ENCODE data around the gene UBXN10. TPM values are rescaled to one million over a fixed set of nuclear protein-coding genes. Genes with fewer than 3 reads are reported as not detected.

Gene UBXN10
- total RNA-seq, 2 experiments from 2014 or later = 0.27 to 0.33 TPM

DNA sequence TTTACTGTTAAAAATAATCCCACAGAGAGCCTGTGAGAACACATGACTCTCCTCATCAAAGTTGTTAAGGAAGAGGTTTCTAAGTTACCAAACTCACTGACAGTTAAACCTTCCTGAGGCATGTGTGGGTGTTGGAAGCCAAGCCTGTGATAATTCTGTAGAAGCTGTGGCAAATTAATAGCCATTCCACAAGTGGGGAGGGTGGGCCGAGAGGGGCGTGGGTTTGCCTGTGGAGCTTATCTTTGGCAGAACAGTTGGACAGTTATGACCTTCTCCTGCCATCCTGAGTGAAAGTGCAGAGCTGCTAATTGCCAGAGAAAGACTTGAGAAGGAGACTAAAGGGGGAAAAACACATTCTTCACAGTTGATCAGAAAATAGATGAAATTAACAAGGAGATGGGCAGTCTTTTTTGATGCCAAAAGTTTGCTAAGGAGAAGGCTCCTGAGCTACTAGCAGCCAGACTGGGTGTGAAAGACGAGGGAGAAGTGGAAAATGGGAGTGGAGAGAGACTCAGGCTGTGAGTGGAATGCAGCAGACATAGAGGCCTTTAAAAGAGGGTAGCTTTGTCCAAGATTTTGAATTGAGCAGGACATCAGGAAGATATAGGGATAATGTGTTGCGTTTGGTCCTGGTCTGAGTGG is 2.0 kb downstream of the UBXN10 start:
- intact Hi-C loops (cut with micrococcal nuclease) = loop anchor here (1.0 to 10.0 kb wide), 5 partner anchors 17 to 1107 kb away; partner anchors contain the start of genes ECE1 and TMCO4

DNA sequence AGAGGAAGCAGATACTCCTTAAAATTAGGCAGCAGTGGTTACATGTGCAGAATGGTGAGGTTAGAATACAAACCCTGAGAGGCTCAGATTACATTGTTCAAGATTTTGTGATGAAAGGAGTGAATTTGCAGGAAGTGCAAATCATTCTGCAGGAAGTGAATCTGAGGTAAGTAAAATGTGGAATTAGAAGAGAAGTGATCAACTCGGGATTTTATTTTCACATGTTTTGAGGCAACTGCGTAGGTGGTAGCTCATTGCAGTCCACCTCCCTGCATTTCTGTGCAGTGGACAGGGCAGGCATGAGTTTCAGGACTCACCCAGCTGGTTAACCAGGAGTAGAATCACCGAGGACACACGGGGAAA is 2.5 kb downstream of the UBXN10 start:
- intact Hi-C loops (cut with micrococcal nuclease) = loop anchor here (5.0 to 10.0 kb wide), 4 partner anchors 391 to 1106 kb away; partner anchors contain the start of genes ECE1 and TMCO4

More for the DNA sequence above, 2.0 kb downstream of the UBXN10 start:
- Mint-ChIP-seq H3K36me3 (ENCODE audit: low read depth) (peaks cover 2% of the 10 kb centered on the region), H3K9me3 (no peaks in the 10 kb centered on the region), H3K4me1 (ENCODE audit: low read depth) (peaks cover 41% of the 10 kb centered on the region), H3K27me3 (ENCODE audit: low read depth) (no peaks in the 10 kb centered on the region), H3K4me3 (no peak overlapping the region), H3K27ac (no peak overlapping the region)
- no peak for DNase-seq
- CTCF ChIA-PET = interaction anchor here (0.5 to 2.3 kb wide), 6 partner anchors 8 to 1588 kb away, joined by 3 to 9 read pairs (median 5); no protein-coding TSS in a partner anchor

GRCh38 chr1:20189664-20190063 is 3.8 kb downstream of the UBXN10 start:
- Mint-ChIP-seq H3K27me3 (ENCODE audit: low read depth) (no peaks in the 10 kb centered on the region), H3K36me3 (ENCODE audit: low read depth) (no peaks in the 10 kb centered on the region), H3K9me3 (no peaks in the 10 kb centered on the region), H3K4me1 (ENCODE audit: low read depth) (peaks cover 37% of the 10 kb centered on the region), H3K4me3 (no peak overlapping the region), H3K27ac (no peak overlapping the region)
- CTCF ChIA-PET = interaction anchor here (1.4 kb wide), 1 partner anchor 23 kb away, joined by 9 read pairs; no protein-coding TSS in a partner anchor
- DNase-seq = no peak
- intact Hi-C loops (cut with micrococcal nuclease) = loop anchor here (5.0 to 10.0 kb wide), 4 partner anchors 392 to 1105 kb away; partner anchors contain the start of genes ECE1 and TMCO4

More for the DNA sequence above, 2.5 kb downstream of the UBXN10 start:
- no peak overlapping the region for H3K27ac Mint-ChIP-seq
- peaks cover 41% of the 10 kb centered on the region for H3K4me1 Mint-ChIP-seq (ENCODE audit: low read depth)
- no peaks in the 10 kb centered on the region for H3K9me3 Mint-ChIP-seq
- H3K27me3 Mint-ChIP-seq (ENCODE audit: low read depth) = no peaks in the 10 kb centered on the region
- H3K36me3 Mint-ChIP-seq (ENCODE audit: low read depth) = peaks cover 2% of the 10 kb centered on the region
- DNase-seq = no peak
- CTCF ChIA-PET = interaction anchor here (0.5 to 2.1 kb wide), 5 partner anchors 9 to 1588 kb away, joined by 3 to 6 read pairs (median 3); no protein-coding TSS in a partner anchor
- no peak overlapping the region for H3K4me3 Mint-ChIP-seq

DNA sequence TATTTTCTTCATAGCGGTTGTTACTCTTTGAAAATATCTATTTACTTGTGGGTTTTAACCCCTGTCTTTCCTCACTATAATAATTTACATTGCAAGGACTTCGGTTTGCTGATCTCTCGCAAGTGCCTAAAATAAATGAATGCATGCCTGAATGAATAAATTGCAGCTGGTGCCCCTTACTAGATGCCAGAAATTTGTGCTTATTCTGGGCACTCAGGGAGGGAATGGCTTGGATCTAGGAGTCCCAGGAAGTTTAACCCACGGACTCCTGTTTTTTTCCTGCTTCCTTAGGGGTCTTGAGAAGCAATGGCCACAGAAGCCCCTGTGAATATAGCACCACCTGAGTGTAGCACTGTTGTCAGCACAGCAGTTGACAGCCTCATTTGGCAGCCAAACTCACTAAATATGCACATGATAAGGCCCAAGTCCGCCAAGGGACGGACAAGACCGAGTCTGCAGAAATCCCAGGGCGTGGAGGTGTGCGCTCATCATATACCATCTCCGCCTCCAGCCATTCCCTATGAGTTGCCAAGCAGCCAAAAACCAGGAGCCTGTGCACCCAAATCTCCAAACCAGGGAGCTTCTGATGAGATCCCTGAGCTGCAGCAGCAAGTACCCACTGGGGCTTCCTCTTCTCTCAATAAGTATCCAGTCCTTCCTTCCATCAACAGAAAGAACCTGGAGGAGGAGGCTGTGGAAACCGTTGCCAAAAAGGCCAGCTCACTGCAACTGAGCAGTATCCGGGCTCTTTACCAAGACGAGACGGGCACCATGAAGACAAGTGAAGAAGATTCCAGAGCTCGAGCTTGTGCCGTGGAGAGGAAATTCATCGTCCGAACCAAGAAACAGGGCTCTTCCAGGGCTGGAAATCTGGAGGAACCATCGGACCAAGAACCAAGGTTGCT is 4.6 kb downstream of the UBXN10 start:
- Mint-ChIP-seq H3K4me3 (no peak overlapping the region), H3K36me3 (ENCODE audit: low read depth) (no peaks in the 10 kb centered on the region), H3K9me3 (no peaks in the 10 kb centered on the region), H3K27ac (no peak overlapping the region), H3K4me1 (ENCODE audit: low read depth) (peaks cover 29% of the 10 kb centered on the region), H3K27me3 (ENCODE audit: low read depth) (no peaks in the 10 kb centered on the region)
- DNase-seq = no peak
- intact Hi-C loops (cut with micrococcal nuclease) = no loop called here
- CTCF ChIA-PET = interaction anchor here (1.4 kb wide), 1 partner anchor 22 kb away, joined by 9 read pairs; no protein-coding TSS in a partner anchor

DNA sequence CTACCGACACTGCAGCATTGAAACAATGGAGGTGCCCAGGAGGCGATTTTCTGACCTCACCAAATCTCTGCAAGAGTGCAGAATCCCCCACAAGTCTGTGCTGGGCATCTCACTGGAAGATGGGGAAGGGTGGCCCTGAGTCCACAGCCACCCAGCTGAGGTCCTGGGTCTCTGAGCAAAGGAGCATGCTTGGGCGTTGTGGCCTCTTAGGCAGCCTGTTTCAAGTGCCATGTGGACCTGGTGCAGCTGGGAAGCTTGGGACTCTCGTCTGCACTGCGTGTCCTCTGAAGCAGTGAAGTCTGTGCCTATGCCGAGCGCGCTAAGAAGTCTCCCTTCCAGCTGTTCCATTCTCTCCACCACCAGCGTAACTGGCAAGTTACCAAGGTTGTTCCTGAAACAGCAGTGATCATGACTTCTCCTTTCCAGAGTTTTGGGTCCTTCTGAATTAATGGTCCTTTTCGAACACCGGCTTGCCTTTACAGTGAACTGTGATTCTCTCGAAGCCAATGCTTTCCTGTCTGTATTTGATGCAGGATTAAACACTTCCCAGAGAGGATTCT is 5.5 kb downstream of the UBXN10 start:
- Mint-ChIP-seq H3K4me1 (ENCODE audit: low read depth) (peaks cover 28% of the 10 kb centered on the region), H3K9me3 (no peaks in the 10 kb centered on the region), H3K27ac (no peak overlapping the region), H3K27me3 (ENCODE audit: low read depth) (no peaks in the 10 kb centered on the region), H3K4me3 (no peak overlapping the region), H3K36me3 (ENCODE audit: low read depth) (no peaks in the 10 kb centered on the region)
- CTCF ChIA-PET = interaction anchor here (0.6 to 1.1 kb wide), 2 partner anchors 21 to 32 kb away, joined by 3 read pairs; no protein-coding TSS in a partner anchor
- DNase-seq = no peak
- intact Hi-C loops (cut with micrococcal nuclease) = no loop called here

GRCh38 chr1:20192364-20192763 is 6.5 kb downstream of the UBXN10 start:
- no peaks in the 10 kb centered on the region for H3K27me3 Mint-ChIP-seq (ENCODE audit: low read depth)
- intact Hi-C loops (cut with micrococcal nuclease) = no loop called here
- H3K9me3 Mint-ChIP-seq = no peaks in the 10 kb centered on the region
- H3K4me1 Mint-ChIP-seq (ENCODE audit: low read depth) = peaks cover 19% of the 10 kb centered on the region
- H3K36me3 Mint-ChIP-seq (ENCODE audit: low read depth) = no peaks in the 10 kb centered on the region
- no peak overlapping the region for H3K27ac Mint-ChIP-seq
- CTCF ChIA-PET = interaction anchor here (0.6 to 5.8 kb wide), 4 partner anchors 22 to 647 kb away, joined by 3 to 23 read pairs (median 3); no protein-coding TSS in a partner anchor
- DNase-seq = no peak
- no peak overlapping the region for H3K4me3 Mint-ChIP-seq

- intact Hi-C loops (cut with micrococcal nuclease) = no loop called here
- Mint-ChIP-seq H3K4me3 (no peak overlapping the region), H3K27me3 (ENCODE audit: low read depth) (no peaks in the 10 kb centered on the region), H3K4me1 (ENCODE audit: low read depth) (peaks cover 13% of the 10 kb centered on the region), H3K9me3 (no peaks in the 10 kb centered on the region), H3K36me3 (ENCODE audit: low read depth) (no peaks in the 10 kb centered on the region), H3K27ac (no peak overlapping the region)
- no peak for DNase-seq
- CTCF ChIA-PET = interaction anchor here (1.0 to 6.1 kb wide), 8 partner anchors 19 to 275 kb away, joined by 3 to 75 read pairs (median 6); no protein-coding TSS in a partner anchor
These were observed 7.0 kb downstream of the UBXN10 start for GRCh38 chr1:20192871-20193411.

- Mint-ChIP-seq H3K9me3 (no peaks in the 10 kb centered on the region), H3K27me3 (ENCODE audit: low read depth) (no peaks in the 10 kb centered on the region), H3K36me3 (ENCODE audit: low read depth) (no peaks in the 10 kb centered on the region), H3K4me1 (ENCODE audit: low read depth) (peaks cover under 1% of the 10 kb centered on the region), H3K4me3 (no peak overlapping the region), H3K27ac (no peak overlapping the region)
- CTCF ChIA-PET = interaction anchor here (1.0 to 6.1 kb wide), 9 partner anchors 12 to 93 kb away, joined by 4 to 75 read pairs (median 10); no protein-coding TSS in a partner anchor
- DNase-seq = no peak
- intact Hi-C loops (cut with micrococcal nuclease) = no loop called here
These were observed 8.3 kb downstream of the UBXN10 start for GRCh38 chr1:20194224-20194623.

GRCh38 chr1:20194757-20195461 is 9.0 kb downstream of the UBXN10 start:
- DNase-seq = peak; percentile 88
- Mint-ChIP-seq H3K27ac (no peak overlapping the region), H3K36me3 (ENCODE audit: low read depth) (no peaks in the 10 kb centered on the region), H3K27me3 (ENCODE audit: low read depth) (peaks cover 2% of the 10 kb centered on the region), H3K4me1 (ENCODE audit: low read depth) (no peaks in the 10 kb centered on the region), H3K4me3 (no peak overlapping the region), H3K9me3 (no peaks in the 10 kb centered on the region)
- CTCF ChIA-PET = interaction anchor here (0.7 to 6.1 kb wide), 14 partner anchors 11 to 301 kb away, joined by 3 to 75 read pairs (median 8); no protein-coding TSS in a partner anchor
- intact Hi-C loops (cut with micrococcal nuclease) = loop anchor here (1.0 kb wide), 5 partner anchors 9 to 277 kb away; partner anchors contain the start of genes PLA2G2C and UBXN10

DNA sequence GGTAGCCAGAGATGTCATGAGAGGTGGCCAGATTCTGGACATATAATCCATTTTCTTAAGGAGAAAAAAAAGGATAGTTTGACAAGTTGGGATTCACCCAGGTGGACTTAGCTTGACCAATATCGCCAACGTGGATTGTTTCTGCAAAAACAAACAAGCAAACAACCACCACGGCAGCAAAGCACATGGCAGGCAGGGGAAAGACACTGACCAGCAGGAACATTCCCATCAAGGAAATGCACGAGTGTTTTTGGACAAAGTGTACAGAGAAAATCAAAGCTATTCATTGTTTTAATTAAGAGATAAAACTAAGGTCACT is 9.5 kb downstream of the UBXN10 start:
- Mint-ChIP-seq H3K27ac (no peak overlapping the region), H3K36me3 (ENCODE audit: low read depth) (no peaks in the 10 kb centered on the region), H3K4me3 (no peak overlapping the region), H3K27me3 (ENCODE audit: low read depth) (peaks cover 2% of the 10 kb centered on the region), H3K4me1 (ENCODE audit: low read depth) (no peaks in the 10 kb centered on the region), H3K9me3 (no peaks in the 10 kb centered on the region)
- intact Hi-C loops (cut with micrococcal nuclease) = loop anchor here (1.0 kb wide), 5 partner anchors 9 to 277 kb away; partner anchors contain the start of genes PLA2G2C and UBXN10
- DNase-seq = no peak
- CTCF ChIA-PET = interaction anchor here (0.7 to 6.1 kb wide), 15 partner anchors 8 to 300 kb away, joined by 3 to 75 read pairs (median 8); no protein-coding TSS in a partner anchor

GRCh38 chr1:20197329-20197791 is 11.5 kb downstream of the UBXN10 start:
- Mint-ChIP-seq H3K9me3 (no peaks in the 10 kb centered on the region), H3K4me3 (no peak overlapping the region), H3K36me3 (ENCODE audit: low read depth) (no peaks in the 10 kb centered on the region), H3K4me1 (ENCODE audit: low read depth) (no peaks in the 10 kb centered on the region), H3K27me3 (ENCODE audit: low read depth) (peaks cover 2% of the 10 kb centered on the region), H3K27ac (no peak overlapping the region)
- CTCF ChIA-PET = interaction anchor here (4.0 to 6.1 kb wide), 3 partner anchors 18 to 36 kb away, joined by 23 to 75 read pairs (median 25); no protein-coding TSS in a partner anchor
- intact Hi-C loops (cut with micrococcal nuclease) = no loop called here
- DNase-seq = no peak

Data from activated naive CD4-positive, alpha-beta T cell treated with anti-CD3 and anti-CD28 coated beads for 36 hours (primary cell).